MCF 10A (cell line): Measurements from ENCODE around the gene BATF3. TPM values are rescaled to one million over a fixed set of nuclear protein-coding genes. Genes with fewer than 3 reads are reported as not detected.

Experiments
- BruUV-seq: library from RNA; stranded (reverse); fragments of 400-500 nt; replicated peaks from 2 replicates; lab custom pipeline; 2021; lab: Mats Ljungman, UMichigan
- CTCF ChIA-PET: fragments of 300-600 bp; sonication (Branson Sonifier 250); formaldehyde crosslinking; extraction: SDS; loops from one replicate; lab custom pipeline; 2021; ENCODE audit warnings: antibody characterized with exemption, inconsistent platforms; lab: Yijun Ruan, JAX
- POLR2A ChIA-PET: fragments of 300-600, 350-650 bp; sonication (Branson Sonifier 250); formaldehyde crosslinking; extraction: SDS; loops from one replicate; lab custom pipeline; 2020; ENCODE audit warnings: antibody characterized with exemption, inconsistent platforms; lab: Yijun Ruan, JAX
- DNase-seq: peaks from one replicate; pipeline ENCODE4 v3.0.0-alpha.2; 2018; ENCODE audit not compliant: unreplicated experiment
- H3K27ac Mint-ChIP-seq: one replicate; pipeline ENCODE4 v1.8.0; 2022; ENCODE audit warnings: mild to moderate bottlenecking, low read depth, mixed read lengths; ENCODE audit not compliant: unreplicated experiment
- H3K27me3 Mint-ChIP-seq: one replicate; pipeline ENCODE4 v1.8.0; 2022; ENCODE audit warnings: mixed read lengths; ENCODE audit not compliant: insufficient read depth, unreplicated experiment
- H3K36me3 Mint-ChIP-seq: one replicate; pipeline ENCODE4 v1.8.0; 2022; ENCODE audit warnings: mild to moderate bottlenecking, moderate library complexity, mixed read lengths; ENCODE audit not compliant: insufficient read depth, unreplicated experiment
- H3K4me1 Mint-ChIP-seq: one replicate; pipeline ENCODE4 v1.8.0; 2022; ENCODE audit warnings: mixed read lengths; ENCODE audit not compliant: insufficient read depth, unreplicated experiment
- H3K4me3 Mint-ChIP-seq: one replicate; pipeline ENCODE4 v1.8.0; 2022; ENCODE audit warnings: mild to moderate bottlenecking, moderate library complexity, mixed read lengths; ENCODE audit not compliant: unreplicated experiment
- H3K9me3 Mint-ChIP-seq: one replicate; pipeline ENCODE4 v1.8.0; 2022; ENCODE audit warnings: mixed read lengths; ENCODE audit not compliant: unreplicated experiment
- intact Hi-C: fragments of 100-400 bp; cut with micrococcal nuclease; formaldehyde crosslinking; loops from 2 replicates; pipeline ENCODE4 v1.14.1; 2022
- total RNA-seq: library from RNA; stranded (reverse); gene quantifications from 2 replicates; pipeline ENCODE4 v1.2.3, GENCODE V29; 2022
- TF ChIP-seq, protein P1 (sequence below): fragments of 200-600 bp; IDR thresholded peaks from one replicate; pipeline ENCODE4 v1.8.0; 2022; ENCODE audit warnings: antibody characterized with exemption, mild to moderate bottlenecking; ENCODE audit not compliant: unreplicated experiment

BATF3 gene
- total RNA-seq, 1 experiment from 2014 or later = 1.5 TPM

DNA sequence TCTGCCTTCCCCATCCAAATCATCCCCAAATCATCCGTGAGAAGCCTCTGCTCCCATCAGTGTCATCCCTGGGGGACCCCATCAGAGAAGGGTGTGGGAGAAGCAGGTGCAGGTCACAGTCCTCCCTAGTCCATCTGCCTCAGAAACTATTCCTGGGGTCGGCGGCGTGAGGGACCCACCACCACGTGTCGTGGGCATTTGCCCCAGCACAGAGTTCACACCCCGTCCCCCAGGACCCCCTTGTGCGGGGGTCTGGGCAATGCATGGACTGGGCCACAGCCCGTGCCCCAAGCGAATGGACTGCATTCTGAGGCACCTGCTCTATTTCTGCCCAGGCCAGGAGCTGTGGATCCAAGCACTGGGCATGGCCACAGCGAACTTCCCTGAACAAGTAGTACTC lies 52.6 kb downstream of the BATF3 start:
- H3K4me1 Mint-ChIP-seq = no peaks in the 10 kb centered on the region
- no peaks in the 10 kb centered on the region for H3K9me3 Mint-ChIP-seq
- intact Hi-C loops = no loop called here
- no peak for DNase-seq
- ChIA-PET CTCF (interaction anchor here (1.5 kb wide), 1 partner anchor 18 kb away, joined by 6 read pairs; no protein-coding TSS in a partner anchor), POLR2A (interaction anchor here (0.7 kb wide), 1 partner anchor 30 kb away, joined by 3 read pairs; no protein-coding TSS in a partner anchor)
- H3K4me3 Mint-ChIP-seq = no peak overlapping the region
- TF ChIP-seq, protein P1, sequence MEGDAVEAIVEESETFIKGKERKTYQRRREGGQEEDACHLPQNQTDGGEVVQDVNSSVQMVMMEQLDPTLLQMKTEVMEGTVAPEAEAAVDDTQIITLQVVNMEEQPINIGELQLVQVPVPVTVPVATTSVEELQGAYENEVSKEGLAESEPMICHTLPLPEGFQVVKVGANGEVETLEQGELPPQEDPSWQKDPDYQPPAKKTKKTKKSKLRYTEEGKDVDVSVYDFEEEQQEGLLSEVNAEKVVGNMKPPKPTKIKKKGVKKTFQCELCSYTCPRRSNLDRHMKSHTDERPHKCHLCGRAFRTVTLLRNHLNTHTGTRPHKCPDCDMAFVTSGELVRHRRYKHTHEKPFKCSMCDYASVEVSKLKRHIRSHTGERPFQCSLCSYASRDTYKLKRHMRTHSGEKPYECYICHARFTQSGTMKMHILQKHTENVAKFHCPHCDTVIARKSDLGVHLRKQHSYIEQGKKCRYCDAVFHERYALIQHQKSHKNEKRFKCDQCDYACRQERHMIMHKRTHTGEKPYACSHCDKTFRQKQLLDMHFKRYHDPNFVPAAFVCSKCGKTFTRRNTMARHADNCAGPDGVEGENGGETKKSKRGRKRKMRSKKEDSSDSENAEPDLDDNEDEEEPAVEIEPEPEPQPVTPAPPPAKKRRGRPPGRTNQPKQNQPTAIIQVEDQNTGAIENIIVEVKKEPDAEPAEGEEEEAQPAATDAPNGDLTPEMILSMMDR = no peak
- no TSS peak for BruUV-seq
- no peak overlapping the region for H3K27ac Mint-ChIP-seq
- H3K36me3 Mint-ChIP-seq = no peaks in the 10 kb centered on the region
- peaks cover 16% of the 10 kb centered on the region for H3K27me3 Mint-ChIP-seq

DNA sequence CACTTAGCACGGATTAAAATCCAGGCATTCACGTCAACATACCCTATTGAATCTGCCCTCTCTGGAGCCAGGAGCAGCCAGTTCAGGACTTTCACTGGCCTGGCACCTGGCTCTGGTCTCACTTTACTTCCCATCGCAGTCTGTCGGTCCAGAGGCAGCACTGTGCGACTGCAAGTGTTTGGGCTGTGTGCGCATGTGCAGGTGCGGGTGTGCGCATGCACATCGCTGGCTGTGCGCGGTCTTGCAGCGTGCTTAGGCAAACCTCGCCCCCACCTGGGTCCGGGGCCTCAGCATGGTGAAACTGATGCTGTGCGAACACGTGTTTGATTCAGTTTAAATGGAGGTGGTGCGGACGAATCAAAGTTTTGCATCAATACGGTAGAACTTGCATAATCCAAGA lies 53.1 kb downstream of the BATF3 start:
- CTCF ChIA-PET = no interaction called here
- Mint-ChIP-seq H3K27me3 (peaks cover 16% of the 10 kb centered on the region), H3K4me3 (no peak overlapping the region), H3K36me3 (no peaks in the 10 kb centered on the region), H3K27ac (no peak overlapping the region), H3K4me1 (no peaks in the 10 kb centered on the region), H3K9me3 (no peaks in the 10 kb centered on the region)
- intact Hi-C loops = no loop called here
- TF ChIP-seq, protein P1 = no peak
- POLR2A ChIA-PET = no interaction called here
- no peak for DNase-seq
- BruUV-seq = no TSS peak

DNA sequence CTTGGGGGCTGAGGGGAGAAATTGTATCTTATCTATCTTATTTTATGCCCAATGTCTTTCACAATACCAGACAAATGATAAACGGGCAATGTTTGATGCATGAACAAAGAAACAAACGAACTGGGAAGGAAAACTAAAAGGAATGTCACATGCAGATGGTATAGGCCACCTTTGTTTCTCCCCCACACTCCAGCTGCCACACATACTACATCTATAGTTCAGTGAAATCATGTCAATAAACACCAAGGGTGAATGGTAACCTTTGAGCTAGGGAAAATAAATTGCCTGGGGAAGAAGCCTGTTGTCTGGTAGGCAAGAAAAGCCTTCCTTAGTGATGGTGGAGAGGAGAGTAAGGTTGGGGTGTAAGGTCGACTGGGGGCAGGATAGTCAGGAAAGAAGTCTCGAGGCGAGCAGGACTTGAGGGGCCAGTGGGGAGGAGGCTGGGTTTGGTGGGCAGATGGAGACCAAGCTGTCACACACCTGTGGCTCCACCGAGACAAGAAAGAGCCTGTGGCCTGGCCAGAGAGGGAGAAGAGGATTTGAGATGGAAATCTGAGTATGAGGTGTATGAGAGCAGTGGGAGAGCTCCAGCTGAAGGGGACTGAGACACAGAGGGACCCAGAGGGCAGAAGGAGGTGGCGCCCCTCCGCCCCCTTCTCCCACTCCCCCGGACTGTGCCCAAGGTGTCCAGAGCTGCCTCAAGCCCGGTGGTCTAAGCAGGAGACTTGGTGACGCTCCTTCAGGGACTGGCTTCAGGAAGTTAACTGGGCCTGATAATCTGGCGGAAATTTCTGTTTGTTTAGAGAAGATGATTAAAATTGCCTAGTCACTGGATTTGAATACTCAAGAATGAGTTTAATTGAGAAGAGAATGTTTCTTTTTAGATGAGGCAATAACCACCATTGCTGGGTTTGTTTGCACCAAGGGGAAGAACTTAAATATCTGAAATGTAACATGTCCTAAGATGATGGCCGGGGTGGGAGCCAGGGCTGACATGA lies 53.8 kb downstream of the BATF3 start:
- ChIA-PET CTCF (interaction anchor here (0.5 to 0.6 kb wide), 3 partner anchors 31 to 260 kb away, joined by 3 to 7 read pairs (median 3); no protein-coding TSS in a partner anchor), POLR2A (interaction anchor here (0.6 kb wide), 1 partner anchor 27 kb away, joined by 3 read pairs; no protein-coding TSS in a partner anchor)
- BruUV-seq = no TSS peak
- H3K36me3 Mint-ChIP-seq = no peaks in the 10 kb centered on the region
- intact Hi-C loops = no loop called here
- H3K27ac Mint-ChIP-seq = no peak overlapping the region
- TF ChIP-seq, protein P1 = no peak
- no peaks in the 10 kb centered on the region for H3K9me3 Mint-ChIP-seq
- no peak overlapping the region for H3K4me3 Mint-ChIP-seq
- H3K4me1 Mint-ChIP-seq = no peaks in the 10 kb centered on the region
- peaks cover 22% of the 10 kb centered on the region for H3K27me3 Mint-ChIP-seq
- no peak for DNase-seq

DNA sequence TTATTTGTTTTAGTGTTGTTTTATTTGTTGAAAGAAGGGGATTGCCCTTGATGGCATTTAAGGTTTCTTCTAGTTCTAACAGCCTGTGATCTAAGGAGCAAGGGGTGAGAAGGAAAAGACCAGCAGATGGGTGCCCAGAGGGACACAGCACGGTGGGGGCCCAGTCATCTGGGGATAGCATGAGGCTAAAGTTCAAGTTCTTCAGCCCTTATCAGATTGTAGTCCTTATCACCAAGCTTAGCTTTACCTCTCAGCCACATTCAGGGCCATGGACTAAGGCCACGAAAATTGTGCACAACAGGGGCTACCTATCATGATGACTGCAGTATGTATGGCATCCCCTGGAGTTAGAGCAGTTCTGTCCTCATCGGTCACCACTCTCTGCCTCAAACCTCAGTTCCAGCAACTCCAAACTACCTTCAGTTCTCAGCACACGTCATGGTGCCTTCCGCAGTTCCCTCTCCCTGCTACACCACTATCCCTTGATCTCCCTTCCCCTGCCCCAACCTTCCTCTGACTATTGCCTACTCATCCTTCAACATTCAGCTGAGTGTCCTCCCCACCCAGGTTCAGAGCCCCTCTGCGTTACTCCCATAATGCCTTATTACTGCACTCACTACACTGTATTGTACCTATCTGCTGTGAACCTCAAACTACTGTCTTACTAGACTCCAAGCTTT lies 54.6 kb downstream of the BATF3 start:
- H3K9me3 Mint-ChIP-seq = no peaks in the 10 kb centered on the region
- H3K27ac Mint-ChIP-seq = no peak overlapping the region
- TF ChIP-seq, protein P1 = no peak
- BruUV-seq = no TSS peak
- peaks cover 30% of the 10 kb centered on the region for H3K27me3 Mint-ChIP-seq
- no peaks in the 10 kb centered on the region for H3K4me1 Mint-ChIP-seq
- no peaks in the 10 kb centered on the region for H3K36me3 Mint-ChIP-seq
- ChIA-PET POLR2A (interaction anchor here (0.6 kb wide), 1 partner anchor 26 kb away, joined by 3 read pairs; no protein-coding TSS in a partner anchor), CTCF (interaction anchor here (0.5 to 1.6 kb wide), 4 partner anchors 14 to 261 kb away, joined by 3 to 7 read pairs (median 4); no protein-coding TSS in a partner anchor)
- intact Hi-C loops = no loop called here
- no peak for DNase-seq
- no peak overlapping the region for H3K4me3 Mint-ChIP-seq
